Karpas-422 (cell line): ENCODE results near the gene PCDH9. TPM values are rescaled to one million over a fixed set of nuclear protein-coding genes. Genes with fewer than 3 reads are reported as not detected.
A peak's percentile ranks its signal among the peaks of the same experiment; 100 is the strongest.

Source experiments
- DNase-seq: peaks from one replicate; pipeline ENCODE4 v3.0.0-alpha.2; 2015
- H2AFZ ChIP-seq: fragments of 200-600 bp; sonication (generic); 2 replicates; pipeline ENCODE4 v1.6.1; 2014; ENCODE audit warnings: antibody characterized with exemption, low read length, mixed read lengths
- H3K27ac ChIP-seq: fragments of 200-600 bp; sonication (generic); 2 replicates; pipeline ENCODE4 v1.5.1; 2014; ENCODE audit warnings: mild to moderate bottlenecking, low read length, moderate library complexity
- H3K27me3 ChIP-seq: fragments of 200-600 bp; sonication (generic); 2 replicates; pipeline ENCODE4 v1.6.1; 2014; ENCODE audit warnings: low read length, mixed read lengths
- H3K36me3 ChIP-seq: fragments of 200-600 bp; sonication (generic); 2 replicates; pipeline ENCODE4 v1.6.1; 2014; ENCODE audit warnings: low read length, mixed read lengths; ENCODE audit not compliant: insufficient read depth
- H3K4me1 ChIP-seq: fragments of 200-600 bp; sonication (generic); 2 replicates; pipeline ENCODE4 v1.6.1; 2014; ENCODE audit warnings: mild to moderate bottlenecking, low read length, mixed read lengths
- H3K4me2 ChIP-seq: fragments of 200-600 bp; sonication (generic); 2 replicates; pipeline ENCODE4 v1.6.1; 2014; ENCODE audit warnings: low read length, low read depth, mild to moderate bottlenecking; ENCODE audit not compliant: poor library complexity, severe bottlenecking
- H3K4me3 ChIP-seq: fragments of 200-600 bp; sonication (generic); 2 replicates; pipeline ENCODE4 v1.5.1; 2014; ENCODE audit warnings: mild to moderate bottlenecking, antibody characterized with exemption, low read length, mixed read lengths
- H3K79me2 ChIP-seq: fragments of 200-600 bp; sonication (generic); 2 replicates; pipeline ENCODE4 v1.6.1; 2014; ENCODE audit warnings: mild to moderate bottlenecking, low read length, mixed read lengths
- H3K9ac ChIP-seq: fragments of 200-600 bp; sonication (generic); 2 replicates; pipeline ENCODE4 v1.6.0; 2014; ENCODE audit warnings: low read length
- H3K9me2 ChIP-seq: fragments of 200-600 bp; sonication (generic), shearing (Covaris generic); replicated peaks from 2 replicates; pipeline ENCODE4 v1.6.0; 2014; ENCODE audit warnings: mild to moderate bottlenecking, low read length, moderate library complexity; ENCODE audit not compliant: insufficient read depth
- H3K9me3 ChIP-seq: fragments of 300-700, 200-600 bp; sonication (generic); 2 replicates; pipeline ENCODE4 v1.6.1; 2014; ENCODE audit warnings: low read length, mixed read lengths
- H4K20me1 ChIP-seq: fragments of 200-600 bp; sonication (generic); 2 replicates; pipeline ENCODE4 v1.6.1; 2014; ENCODE audit warnings: mild to moderate bottlenecking, antibody characterized with exemption, low read length, low read depth; ENCODE audit not compliant: insufficient read depth
- total RNA-seq: library from RNA; depleted of rRNA; stranded (reverse); fragments of >200 nt; shearing (Covaris generic); gene quantifications from 2 replicates; pipeline ENCODE4 v1.2.3, GENCODE V29; 2014; ENCODE audit warnings: low replicate concordance

The PCDH9 gene
- total RNA-seq, 1 experiment from 2014 or later, result 5.8 TPM

GRCh38 chr13:66847541-66847940 is 382.6 kb downstream of the PCDH9 start:
- Histone ChIP-seq H2AFZ (0 out of 2 replicates have a peak overlapping the region, but pooled peaks have one; percentile 49), H3K4me3 (no peak overlapping the region), H4K20me1 (no peaks in the 10 kb centered on the region), H3K9me3 (no peaks in the 10 kb centered on the region; the same call in 1 of the 2 replicates), H3K9ac (no peak overlapping the region), H3K27me3 (no peaks in the 10 kb centered on the region), H3K4me2 (no peak overlapping the region), H3K79me2 (no peaks in the 10 kb centered on the region), H3K27ac (no peak overlapping the region), H3K36me3 (no peaks in the 10 kb centered on the region), H3K9me2 (no peaks in the 10 kb centered on the region), H3K4me1 (no peaks in the 10 kb centered on the region)
- no peak for DNase-seq

- Histone ChIP-seq H3K9me2 (no peaks in the 10 kb centered on the region), H3K79me2 (no peaks in the 10 kb centered on the region), H3K4me3 (no peak overlapping the region), H3K27me3 (no peaks in the 10 kb centered on the region), H2AFZ (no peak overlapping the region), H3K4me2 (no peak overlapping the region), H3K9me3 (no peaks in the 10 kb centered on the region; the same call in 1 of the 2 replicates), H4K20me1 (no peaks in the 10 kb centered on the region), H3K9ac (no peak overlapping the region), H3K4me1 (no peaks in the 10 kb centered on the region), H3K36me3 (no peaks in the 10 kb centered on the region), H3K27ac (no peak overlapping the region)
- no peak for DNase-seq
These were observed 384.7 kb downstream of the PCDH9 start for GRCh38 chr13:66845393-66845792.

GRCh38 chr13:66844933-66845332 is 385.2 kb downstream of the PCDH9 start:
- Histone ChIP-seq H3K9ac (no peak overlapping the region), H2AFZ (no peak overlapping the region), H4K20me1 (no peaks in the 10 kb centered on the region), H3K4me1 (no peaks in the 10 kb centered on the region), H3K27ac (no peak overlapping the region), H3K79me2 (no peaks in the 10 kb centered on the region), H3K27me3 (no peaks in the 10 kb centered on the region), H3K36me3 (no peaks in the 10 kb centered on the region), H3K4me2 (no peak overlapping the region), H3K4me3 (no peak overlapping the region), H3K9me2 (no peaks in the 10 kb centered on the region), H3K9me3 (no peaks in the 10 kb centered on the region; the same call in 1 of the 2 replicates)
- DNase-seq, result no peak

- H3K79me2 ChIP-seq, result no peaks in the 10 kb centered on the region
- no peaks in the 10 kb centered on the region for H3K9me2 ChIP-seq
- H3K4me2 ChIP-seq, result no peak overlapping the region
- H3K4me3 ChIP-seq, result no peak overlapping the region
- DNase-seq, result no peak
- no peaks in the 10 kb centered on the region for H4K20me1 ChIP-seq
- no peaks in the 10 kb centered on the region for H3K36me3 ChIP-seq
- H3K9me3 ChIP-seq, result no peaks in the 10 kb centered on the region; the same call in 1 of the 2 replicates
- peak overlapping the region; percentile 20; the same call in 1 of the 2 replicates for H2AFZ ChIP-seq
- H3K9ac ChIP-seq, result no peak overlapping the region
- H3K27me3 ChIP-seq, result no peaks in the 10 kb centered on the region
- no peaks in the 10 kb centered on the region for H3K4me1 ChIP-seq
- no peak overlapping the region for H3K27ac ChIP-seq
These were observed 387.4 kb downstream of the PCDH9 start for GRCh38 chr13:66842766-66843165.

GRCh38 chr13:66840621-66841020 is 389.5 kb downstream of the PCDH9 start:
- no peaks in the 10 kb centered on the region for H3K4me1 ChIP-seq
- no peak overlapping the region for H3K4me3 ChIP-seq
- H2AFZ ChIP-seq, result no peak overlapping the region; the same call in 1 of the 2 replicates
- H3K9ac ChIP-seq, result no peak overlapping the region
- H3K9me3 ChIP-seq, result no peaks in the 10 kb centered on the region; the same call in 1 of the 2 replicates
- no peaks in the 10 kb centered on the region for H4K20me1 ChIP-seq
- DNase-seq, result no peak
- no peaks in the 10 kb centered on the region for H3K27me3 ChIP-seq
- H3K4me2 ChIP-seq, result no peak overlapping the region
- H3K9me2 ChIP-seq, result no peaks in the 10 kb centered on the region
- H3K36me3 ChIP-seq, result no peaks in the 10 kb centered on the region
- H3K79me2 ChIP-seq, result no peaks in the 10 kb centered on the region
- H3K27ac ChIP-seq, result no peak overlapping the region

GRCh38 chr13:66837246-66837645 is 392.9 kb downstream of the PCDH9 start:
- Histone ChIP-seq H2AFZ (no peak overlapping the region), H3K4me2 (no peak overlapping the region), H3K27me3 (no peaks in the 10 kb centered on the region), H3K9ac (no peak overlapping the region), H3K4me3 (no peak overlapping the region), H3K79me2 (no peaks in the 10 kb centered on the region), H3K4me1 (no peaks in the 10 kb centered on the region), H4K20me1 (no peaks in the 10 kb centered on the region), H3K27ac (no peak overlapping the region), H3K9me3 (no peaks in the 10 kb centered on the region), H3K9me2 (no peaks in the 10 kb centered on the region), H3K36me3 (no peaks in the 10 kb centered on the region)
- no peak for DNase-seq

- no peaks in the 10 kb centered on the region for H3K36me3 ChIP-seq
- H3K27me3 ChIP-seq, result no peaks in the 10 kb centered on the region
- H2AFZ ChIP-seq, result no peak overlapping the region
- H3K9ac ChIP-seq, result no peak overlapping the region
- no peak for DNase-seq
- no peak overlapping the region for H3K4me2 ChIP-seq
- no peaks in the 10 kb centered on the region for H4K20me1 ChIP-seq
- H3K9me3 ChIP-seq, result no peaks in the 10 kb centered on the region
- H3K4me3 ChIP-seq, result no peak overlapping the region
- no peaks in the 10 kb centered on the region for H3K79me2 ChIP-seq
- peaks cover 10% of the 10 kb centered on the region for H3K4me1 ChIP-seq
- no peak overlapping the region for H3K27ac ChIP-seq
- H3K9me2 ChIP-seq, result no peaks in the 10 kb centered on the region
These were observed 395.0 kb downstream of the PCDH9 start for GRCh38 chr13:66835040-66835628.

- Histone ChIP-seq H3K4me1 (peaks cover 10% of the 10 kb centered on the region), H3K36me3 (no peaks in the 10 kb centered on the region), H3K79me2 (no peaks in the 10 kb centered on the region), H3K9ac (no peak overlapping the region), H3K9me2 (no peaks in the 10 kb centered on the region), H3K4me2 (peak overlapping the region; percentile 44), H3K27me3 (no peaks in the 10 kb centered on the region), H3K9me3 (no peaks in the 10 kb centered on the region), H3K27ac (no peak overlapping the region), H2AFZ (peak overlapping the region; percentile 52), H3K4me3 (no peak overlapping the region), H4K20me1 (no peaks in the 10 kb centered on the region)
- peak; percentile 43 for DNase-seq
These were observed 399.0 kb downstream of the PCDH9 start for GRCh38 chr13:66830940-66831716.
